ENCODE results near the gene CGAS. TPM values are rescaled to one million over a fixed set of nuclear protein-coding genes. Genes with fewer than 3 reads are reported as not detected.
"Not testable (repeated sequence)": the region's sequence is repeated elsewhere in the genome, so short reads cannot be mapped to it uniquely, and the experiment has no call there.

The CGAS gene
- total RNA-seq, 2 donors from 2014 or later = 11.5 to 13.7 TPM

GRCh38 chr6:73400656-73401055, 51.4 kb downstream of the CGAS start:
- no peak for ATAC-seq (ENCODE audit: insufficient number of reproducible peaks, low FRiP score, low read depth)
- Histone ChIP-seq H3K9me3 (no peaks in the 10 kb centered on the region), H3K4me3 (no peak overlapping the region), H3K4me1 (ENCODE audit: control insufficient read depth in 1 of 2, low read depth in 2 of 2) (no peaks in the 10 kb centered on the region), H3K27ac (no peak overlapping the region), H3K36me3 (no peaks in the 10 kb centered on the region), H3K27me3 (replicated peaks; ENCODE audit: insufficient read depth) (no peaks in the 10 kb centered on the region)
- no peak for TF ChIP-seq CTCF (IDR thresholded peaks at IDR 0.05)
- no peak for DNase-seq (ENCODE audit: low spot score)

GRCh38 chr6:73395875-73396274, 56.2 kb downstream of the CGAS start:
- no peaks in the 10 kb centered on the region for H3K36me3 ChIP-seq
- ATAC-seq (ENCODE audit: insufficient number of reproducible peaks, low FRiP score, low read depth) (no peak), DNase-seq (ENCODE audit: low spot score) (no peak)
- H3K27ac ChIP-seq = no peak overlapping the region
- H3K4me1 ChIP-seq (ENCODE audit: control insufficient read depth in 1 of 2, low read depth in 2 of 2) = no peaks in the 10 kb centered on the region
- TF ChIP-seq CTCF (IDR thresholded peaks at IDR 0.05) = no peak
- H3K27me3 ChIP-seq (replicated peaks; ENCODE audit: insufficient read depth) = no peaks in the 10 kb centered on the region
- no peaks in the 10 kb centered on the region for H3K9me3 ChIP-seq
- no peak overlapping the region for H3K4me3 ChIP-seq

GRCh38 chr6:73394577-73395354, 57.3 kb downstream of the CGAS start, which contains the start of gene DDX43:
Gene DDX43 (plus strand): TSS chr6:73394828. CDS start chr6:73394906, 78 bp downstream.
- Histone ChIP-seq H3K27ac (peak within 1 kb of the TSS; percentile 69 to 71), H3K4me3 (peak within 1 kb of the TSS; percentile 65), H3K27me3 (replicated peaks; ENCODE audit: insufficient read depth) (no peaks in the 10 kb centered on the region), H3K9me3 (no peaks in the 10 kb centered on the region), H3K4me1 (ENCODE audit: control insufficient read depth in 1 of 2, low read depth in 2 of 2) (no peaks in the 10 kb centered on the region), H3K36me3 (no peaks in the 10 kb centered on the region)
- DNase-seq (ENCODE audit: low spot score) (peak; percentile 55), ATAC-seq (ENCODE audit: insufficient number of reproducible peaks, low FRiP score, low read depth) (no peak)
- no peak for TF ChIP-seq CTCF (IDR thresholded peaks at IDR 0.05)

- no peak for TF ChIP-seq CTCF (IDR thresholded peaks at IDR 0.05)
- H3K4me1 ChIP-seq (ENCODE audit: control insufficient read depth in 1 of 2, low read depth in 2 of 2) = peaks cover 0 to 4% of the 10 kb centered on the region in 2 donors
- DNase-seq (ENCODE audit: low spot score) = no peak
Measured at GRCh38 chr6:73393278-73393677, 58.8 kb downstream of the CGAS start.

GRCh38 chr6:73392188-73392587, 59.9 kb downstream of the CGAS start:
- DNase-seq (ENCODE audit: low spot score); ATAC-seq (ENCODE audit: insufficient number of reproducible peaks, low FRiP score, low read depth); H3K9me3 ChIP-seq; H3K27me3 ChIP-seq (replicated peaks; ENCODE audit: insufficient read depth); H3K27ac ChIP-seq; H3K4me3 ChIP-seq; H3K4me1 ChIP-seq (ENCODE audit: control insufficient read depth in 1 of 2, low read depth in 2 of 2); H3K36me3 ChIP-seq: not testable (repeated sequence)

More at GRCh38 chr6:73393278-73393677, 58.8 kb downstream of the CGAS start:
- Histone ChIP-seq H3K9me3 (no peaks in the 10 kb centered on the region), H3K4me3 (no peak overlapping the region), H3K27me3 (replicated peaks; ENCODE audit: insufficient read depth) (no peaks in the 10 kb centered on the region), H3K36me3 (no peaks in the 10 kb centered on the region), H3K27ac (no peak overlapping the region)
- ATAC-seq (ENCODE audit: insufficient number of reproducible peaks, low FRiP score, low read depth) = no peak
